Measurements from ENCODE around the gene GJA3. TPM values are rescaled to one million over a fixed set of nuclear protein-coding genes. Genes with fewer than 3 reads are reported as not detected.

Gene GJA3
- total RNA-seq, 1 experiment from 2014 or later: 0.43 TPM

- Histone ChIP-seq H3K27ac (ENCODE audit: low read depth, low read length, poor library complexity, severe bottlenecking) (no peak overlapping the region), H3K36me3 (ENCODE audit: insufficient read depth, low read length, poor library complexity, severe bottlenecking) (no peaks in the 10 kb centered on the region), H3K4me1 (ENCODE audit: insufficient read depth, low read length, poor library complexity, severe bottlenecking) (no peaks in the 10 kb centered on the region), H3K9me3 (ENCODE audit: low read depth, low read length, poor library complexity, severe bottlenecking) (no peaks in the 10 kb centered on the region), H3K27me3 (replicated peaks; ENCODE audit: insufficient read depth, low read depth, low read length, poor library complexity) (no peaks in the 10 kb centered on the region), H3K4me3 (ENCODE audit: low read depth, low read length, poor library complexity, severe bottlenecking) (no peak overlapping the region)
- POLR2A ChIA-PET (ENCODE audit: low non-redundant PET): no interaction called here
- intact Hi-C loops (cut with micrococcal nuclease; ENCODE audit: unreplicated experiment): loop anchor here (10.0 kb wide), 1 partner anchor 244 kb away; no protein-coding TSS in a partner anchor
- no peak for DNase-seq (ENCODE audit: low spot score)
- TF ChIP-seq CTCF (conservative IDR thresholded peaks at IDR 0.05; ENCODE audit: low read depth, low read length): no peak
- TF ChIP-seq EZH2 (IDR thresholded peaks at IDR 0.05; ENCODE audit: borderline replicate concordance, low read depth, low read length, poor library complexity, severe bottlenecking): no peak
- CTCF ChIA-PET: no interaction called here
- BruUV-seq (replicated peaks): no TSS peak
Measured at GRCh38 chr13:20168396-20168795, 7.5 kb upstream of the GJA3 start.

GRCh38 chr13:20165417-20166257, 4.8 kb upstream of the GJA3 start:
- no peak for DNase-seq (ENCODE audit: low spot score)
- no TSS peak for BruUV-seq (replicated peaks)
- no peak for TF ChIP-seq CTCF (conservative IDR thresholded peaks at IDR 0.05; ENCODE audit: low read depth, low read length)
- TF ChIP-seq EZH2 (IDR thresholded peaks at IDR 0.05; ENCODE audit: borderline replicate concordance, low read depth, low read length, poor library complexity, severe bottlenecking): no peak
- Histone ChIP-seq H3K36me3 (ENCODE audit: insufficient read depth, low read length, poor library complexity, severe bottlenecking) (no peaks in the 10 kb centered on the region), H3K4me3 (ENCODE audit: low read depth, low read length, poor library complexity, severe bottlenecking) (no peak overlapping the region), H3K27ac (ENCODE audit: low read depth, low read length, poor library complexity, severe bottlenecking) (no peak overlapping the region), H3K27me3 (replicated peaks; ENCODE audit: insufficient read depth, low read depth, low read length, poor library complexity) (peaks cover 5% of the 10 kb centered on the region), H3K4me1 (ENCODE audit: insufficient read depth, low read length, poor library complexity, severe bottlenecking) (no peaks in the 10 kb centered on the region), H3K9me3 (ENCODE audit: low read depth, low read length, poor library complexity, severe bottlenecking) (no peaks in the 10 kb centered on the region)
- ChIA-PET CTCF (interaction anchor here (0.6 kb wide), 1 partner anchor 1763 kb away, joined by 6 read pairs; no protein-coding TSS in a partner anchor), POLR2A (ENCODE audit: low non-redundant PET) (no interaction called here)
- intact Hi-C loops (cut with micrococcal nuclease; ENCODE audit: unreplicated experiment): loop anchor here (10.0 kb wide), 1 partner anchor 241 kb away; no protein-coding TSS in a partner anchor

GRCh38 chr13:20161951-20162300, 1.1 kb upstream of the GJA3 start:
- Histone ChIP-seq H3K36me3 (ENCODE audit: insufficient read depth, low read length, poor library complexity, severe bottlenecking) (no peaks in the 10 kb centered on the region), H3K4me1 (ENCODE audit: insufficient read depth, low read length, poor library complexity, severe bottlenecking) (peaks cover 19% of the 10 kb centered on the region), H3K4me3 (ENCODE audit: low read depth, low read length, poor library complexity, severe bottlenecking) (no peak overlapping the region), H3K27me3 (replicated peaks; ENCODE audit: insufficient read depth, low read depth, low read length, poor library complexity) (peaks cover 37% of the 10 kb centered on the region), H3K9me3 (ENCODE audit: low read depth, low read length, poor library complexity, severe bottlenecking) (no peaks in the 10 kb centered on the region), H3K27ac (ENCODE audit: low read depth, low read length, poor library complexity, severe bottlenecking) (no peak overlapping the region)
- DNase-seq (ENCODE audit: low spot score): no peak
- intact Hi-C loops (cut with micrococcal nuclease; ENCODE audit: unreplicated experiment): loop anchor here (2.0 to 10.0 kb wide), 6 partner anchors 35 to 237 kb away; no protein-coding TSS in a partner anchor
- TF ChIP-seq EZH2 (IDR thresholded peaks at IDR 0.05; ENCODE audit: borderline replicate concordance, low read depth, low read length, poor library complexity, severe bottlenecking) (no peak), CTCF (conservative IDR thresholded peaks at IDR 0.05; ENCODE audit: low read depth, low read length) (no peak)
- ChIA-PET CTCF (interaction anchor here (0.6 to 1.2 kb wide), 2 partner anchors 170 to 235 kb away, joined by 4 to 6 read pairs; no protein-coding TSS in a partner anchor), POLR2A (ENCODE audit: low non-redundant PET) (interaction anchor here (0.7 kb wide), 1 partner anchor 10 kb away, joined by 6 read pairs; no protein-coding TSS in a partner anchor)
- BruUV-seq (replicated peaks): no TSS peak

Data from A673 (cell line).